Mesendoderm (in vitro differentiated cells): Measurements from ENCODE around the gene PATZ1.
"Not testable (repeated sequence)": the region's sequence is repeated elsewhere in the genome, so short reads cannot be mapped to it uniquely, and the experiment has no call there.

Experiments
- DNase-seq: peaks from one replicate; pipeline ENCODE4 v3.0.0; 2013
- H2AK5ac ChIP-seq: 2 replicates; pipeline ENCODE4 v1.6.1; 2013; ENCODE audit warnings: low read length, inconsistent platforms
- H2BK120ac ChIP-seq: 2 replicates; pipeline ENCODE4 v1.6.1; 2013; ENCODE audit warnings: low read depth, mild to moderate bottlenecking, low read length, moderate library complexity, mixed read lengths
- H2BK15ac ChIP-seq: replicated peaks from 2 replicates; pipeline ENCODE4 v1.6.1; 2013; ENCODE audit warnings: low read depth, mild to moderate bottlenecking, moderate library complexity
- H2BK5ac ChIP-seq: 2 replicates; pipeline ENCODE4 v1.6.1; 2013; ENCODE audit warnings: low read length, inconsistent platforms
- H3K18ac ChIP-seq: 2 replicates; pipeline ENCODE4 v1.6.1; 2013; ENCODE audit warnings: mild to moderate bottlenecking, low read length, mixed read lengths
- H3K23ac ChIP-seq: one replicate; pipeline ENCODE4 v1.6.1; 2013; ENCODE audit warnings: low read length
- H3K27ac ChIP-seq: 2 replicates; pipeline ENCODE4 v1.5.1; 2013; ENCODE audit warnings: low read depth, mild to moderate bottlenecking, inconsistent platforms, low read length, moderate library complexity
- H3K27me3 ChIP-seq: 2 replicates; pipeline ENCODE4 v1.6.1; 2013; ENCODE audit warnings: low read length, control low read depth, mild to moderate bottlenecking, inconsistent platforms; ENCODE audit not compliant: insufficient read depth, poor library complexity
- H3K36me3 ChIP-seq: 2 replicates; pipeline ENCODE4 v1.6.1; 2013; ENCODE audit warnings: low read length, inconsistent platforms; ENCODE audit not compliant: control insufficient read depth, insufficient read depth
- H3K4ac ChIP-seq: one replicate; pipeline ENCODE4 v1.6.1; 2013; ENCODE audit warnings: low read depth, mild to moderate bottlenecking, low read length, moderate library complexity
- H3K4me1 ChIP-seq: 2 replicates; pipeline ENCODE4 v1.6.1; 2013; ENCODE audit warnings: low read depth, low read length, inconsistent platforms; ENCODE audit not compliant: control insufficient read depth
- H3K4me2 ChIP-seq: 2 replicates; pipeline ENCODE4 v1.6.1; 2013; ENCODE audit warnings: low read length
- H3K4me3 ChIP-seq: 2 replicates; pipeline ENCODE4 v1.5.1; 2013; ENCODE audit warnings: mild to moderate bottlenecking, low read length
- H3K56ac ChIP-seq: one replicate; pipeline ENCODE4 v1.6.1; 2013; ENCODE audit warnings: low read length
- H3K79me1 ChIP-seq: 2 replicates; pipeline ENCODE4 v1.6.1; 2013; ENCODE audit warnings: low read length, inconsistent platforms
- H3K79me2 ChIP-seq: 2 replicates; pipeline ENCODE4 v1.6.1; 2013; ENCODE audit warnings: mild to moderate bottlenecking, low read length; ENCODE audit not compliant: control insufficient read depth, insufficient read depth
- H3K9ac ChIP-seq: 2 replicates; pipeline ENCODE4 v1.6.1; 2013; ENCODE audit warnings: low read length, inconsistent platforms
- H4K5ac ChIP-seq: one replicate; pipeline ENCODE4 v1.6.1; 2013; ENCODE audit warnings: low read length
- H4K8ac ChIP-seq: one replicate; pipeline ENCODE4 v1.6.1; 2013; ENCODE audit warnings: low read depth, mild to moderate bottlenecking, control low read depth, low read length, moderate library complexity
- WGBS: extraction: QIAGEN DNeasy Blood & Tissue Kit; methylation state at CpG from one replicate; pipeline ENCODE4 v1.1.7; 2013; ENCODE audit warnings: low lambda C conversion rate, missing lambda C conversion rate; ENCODE audit not compliant: insufficient coverage; ENCODE audit errors: extremely low coverage; 5-methylcytosine and 5-hydroxymethylcytosine counted together

PATZ1 gene

DNA sequence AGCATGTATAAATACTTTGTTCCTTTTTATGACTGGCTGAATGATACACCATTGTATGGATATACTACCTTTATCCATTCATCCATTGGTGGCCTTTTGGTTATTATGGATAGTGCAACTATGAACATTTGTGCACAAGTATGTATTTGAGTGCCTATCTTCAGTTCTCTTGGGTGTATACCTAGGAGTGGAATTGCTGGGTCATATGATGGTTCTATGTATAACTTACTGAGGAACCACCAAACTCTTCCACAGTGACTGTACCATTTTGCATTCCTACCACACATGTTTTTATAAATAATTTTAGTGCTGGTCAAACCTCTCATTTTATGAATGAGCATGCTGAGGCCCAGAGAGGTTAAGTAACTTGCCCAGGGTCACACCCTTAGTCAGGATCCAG lies 3.8 kb upstream of the PATZ1 start:
- H3K23ac ChIP-seq = no peak overlapping the region
- H2BK5ac ChIP-seq = no peak overlapping the region
- peaks cover 9% of the 10 kb centered on the region for H3K79me2 ChIP-seq
- H3K4me3 ChIP-seq = no peak overlapping the region
- no peak overlapping the region for H2BK15ac ChIP-seq
- no peak overlapping the region for H4K8ac ChIP-seq
- H2AK5ac ChIP-seq = no peak overlapping the region
- no peaks in the 10 kb centered on the region for H3K27me3 ChIP-seq
- no peak overlapping the region for H3K27ac ChIP-seq
- no peak overlapping the region for H3K18ac ChIP-seq
- peaks cover 3% of the 10 kb centered on the region for H3K79me1 ChIP-seq
- no peak overlapping the region for H3K9ac ChIP-seq
- no peaks in the 10 kb centered on the region for H3K36me3 ChIP-seq
- H3K4me1 ChIP-seq = peaks cover 2% of the 10 kb centered on the region
- no peak overlapping the region for H3K4ac ChIP-seq
- no peak for DNase-seq
- no peak overlapping the region for H3K56ac ChIP-seq
- H2BK120ac ChIP-seq = no peak overlapping the region
- no peak overlapping the region for H4K5ac ChIP-seq
- no peak overlapping the region for H3K4me2 ChIP-seq

DNA sequence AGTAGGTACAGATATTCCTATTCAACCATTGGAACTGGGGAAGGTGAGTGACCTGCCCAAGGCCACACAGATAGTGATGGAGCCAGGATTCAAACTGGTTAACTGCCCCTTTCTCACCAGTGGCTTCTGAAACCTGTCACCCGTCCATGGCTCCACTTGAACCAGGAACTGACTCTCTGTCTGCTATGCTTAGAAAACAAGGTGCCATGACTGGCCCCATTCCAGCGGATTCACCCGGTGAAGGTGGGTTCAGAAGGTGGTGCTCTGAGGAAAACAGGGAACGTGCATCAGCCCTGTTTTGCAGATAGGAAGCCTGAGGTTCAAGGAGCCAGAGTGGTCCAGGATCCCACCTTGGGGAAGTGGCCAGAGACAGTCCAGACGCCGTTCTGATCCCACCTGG lies 2.6 kb upstream of the PATZ1 start:
- Histone ChIP-seq H3K4me1 (peaks cover 8% of the 10 kb centered on the region), H3K4me3 (no peak overlapping the region), H2BK5ac (no peak overlapping the region), H3K4ac (no peak overlapping the region), H3K4me2 (no peak overlapping the region), H3K9ac (no peak overlapping the region), H3K18ac (no peak overlapping the region), H3K23ac (no peak overlapping the region), H3K36me3 (no peaks in the 10 kb centered on the region), H3K56ac (peak overlapping the region; percentile 9), H3K79me2 (peaks cover 21% of the 10 kb centered on the region), H2BK120ac (no peak overlapping the region), H3K27ac (no peak overlapping the region), H2AK5ac (no peak overlapping the region), H4K8ac (no peak overlapping the region), H3K27me3 (no peaks in the 10 kb centered on the region), H4K5ac (no peak overlapping the region), H2BK15ac (no peak overlapping the region), H3K79me1 (peaks cover 8% of the 10 kb centered on the region)
- DNase-seq = no peak
- no CpG with 5 or more reads among the region's 6 CpGs for WGBS

DNA sequence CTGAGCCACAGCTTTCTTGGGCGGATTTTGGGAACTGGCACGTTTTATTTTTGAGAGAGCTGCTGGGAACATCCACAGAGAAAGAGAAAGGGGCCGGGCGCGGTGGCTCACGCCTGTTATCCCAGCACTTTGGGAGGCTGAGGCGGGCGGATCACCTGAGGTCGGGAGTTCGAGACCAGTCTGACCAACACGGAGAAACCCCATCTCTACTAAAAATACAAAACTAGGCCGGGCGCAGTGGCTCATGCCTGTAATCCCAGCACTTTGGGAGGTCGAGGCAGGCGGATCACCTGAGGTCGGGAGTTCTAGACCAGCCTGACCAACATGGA lies 1.8 kb upstream of the PATZ1 start:
- peak overlapping the region; percentile 84 for H3K27ac ChIP-seq
- not testable (repeated sequence) for H3K27me3 ChIP-seq, DNase-seq, H4K8ac ChIP-seq, H3K79me1 ChIP-seq, H3K4me1 ChIP-seq, H3K36me3 ChIP-seq, H2BK120ac ChIP-seq, H2BK15ac ChIP-seq
- peak overlapping the region; percentile 54 for H4K5ac ChIP-seq
- H2BK5ac ChIP-seq = peak overlapping the region; percentile 63
- peak overlapping the region; percentile 68 for H3K4me3 ChIP-seq
- peak overlapping the region; percentile 38 for H3K4ac ChIP-seq
- peak overlapping the region; percentile 84 for H3K18ac ChIP-seq
- H3K4me2 ChIP-seq = peak overlapping the region; percentile 96
- peak overlapping the region; percentile 97 for H3K23ac ChIP-seq
- peak overlapping the region; percentile 92 for H2AK5ac ChIP-seq
- H3K56ac ChIP-seq = peak overlapping the region; percentile 86
- peaks cover 29% of the 10 kb centered on the region for H3K79me2 ChIP-seq
- WGBS = no CpG with 5 or more reads among the region's 16 CpGs
- H3K9ac ChIP-seq = peak overlapping the region; percentile 82

DNA sequence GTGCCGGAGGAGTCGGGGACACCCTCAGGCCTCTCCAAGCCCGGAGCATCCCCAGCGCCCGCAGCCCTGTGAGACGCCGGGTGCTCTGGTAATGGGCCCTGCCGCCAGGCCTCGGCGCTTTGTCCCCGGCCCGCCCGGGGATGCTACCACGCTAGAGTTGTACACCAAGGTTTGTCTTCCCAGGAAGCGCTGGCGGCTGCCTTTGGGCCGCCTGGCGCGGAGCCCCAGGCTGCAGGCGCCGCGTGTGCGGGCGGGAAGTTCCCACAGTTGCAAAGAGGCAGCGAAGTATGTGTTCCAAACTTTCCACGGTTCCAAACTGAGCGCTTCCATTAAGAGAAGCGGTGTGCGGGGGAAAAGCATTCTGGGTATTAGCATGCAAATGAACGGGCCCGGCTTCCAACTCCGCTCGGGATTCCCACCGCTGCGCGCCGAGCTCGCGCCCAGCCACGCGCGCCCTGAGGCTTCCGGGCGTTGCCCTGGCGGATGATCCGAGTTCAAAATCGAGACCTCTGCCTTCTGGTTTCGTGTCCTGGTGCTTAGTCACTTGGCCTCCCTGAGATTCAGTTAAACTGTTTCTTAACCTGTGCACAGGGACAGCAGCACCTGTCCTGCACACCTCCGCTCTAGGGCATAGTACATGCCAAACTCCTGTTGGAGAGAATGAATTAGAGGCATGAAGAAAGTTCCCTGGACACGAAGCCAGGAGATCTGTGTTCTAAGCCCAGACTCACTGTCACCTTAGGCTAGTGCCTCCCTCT lies 1.3 kb upstream of the PATZ1 start:
- H2BK5ac ChIP-seq = peak overlapping the region; percentile 63
- H3K27ac ChIP-seq = peak overlapping the region; percentile 84
- H4K5ac ChIP-seq = peak overlapping the region; percentile 54
- no peaks in the 10 kb centered on the region for H3K27me3 ChIP-seq
- H3K9ac ChIP-seq = peak overlapping the region; percentile 82
- peak overlapping the region; percentile 84 for H3K18ac ChIP-seq
- no peak overlapping the region for H2BK15ac ChIP-seq
- peak overlapping the region; percentile 86 for H3K56ac ChIP-seq
- H3K4me3 ChIP-seq = peak overlapping the region; percentile 68
- peak; percentile 85 for DNase-seq
- H2AK5ac ChIP-seq = peak overlapping the region; percentile 92
- peaks cover 34% of the 10 kb centered on the region for H3K79me2 ChIP-seq
- peak overlapping the region; percentile 83 for H4K8ac ChIP-seq
- peak overlapping the region; percentile 64 for H2BK120ac ChIP-seq
- peaks cover 10% of the 10 kb centered on the region for H3K4me1 ChIP-seq
- peak overlapping the region; percentile 96 for H3K4me2 ChIP-seq
- H3K36me3 ChIP-seq = no peaks in the 10 kb centered on the region
- H3K79me1 ChIP-seq = peaks cover 8% of the 10 kb centered on the region
- peak overlapping the region; percentile 98 for H3K4ac ChIP-seq
- no CpG with 5 or more reads among the region's 50 CpGs for WGBS
- peak overlapping the region; percentile 97 for H3K23ac ChIP-seq

DNA sequence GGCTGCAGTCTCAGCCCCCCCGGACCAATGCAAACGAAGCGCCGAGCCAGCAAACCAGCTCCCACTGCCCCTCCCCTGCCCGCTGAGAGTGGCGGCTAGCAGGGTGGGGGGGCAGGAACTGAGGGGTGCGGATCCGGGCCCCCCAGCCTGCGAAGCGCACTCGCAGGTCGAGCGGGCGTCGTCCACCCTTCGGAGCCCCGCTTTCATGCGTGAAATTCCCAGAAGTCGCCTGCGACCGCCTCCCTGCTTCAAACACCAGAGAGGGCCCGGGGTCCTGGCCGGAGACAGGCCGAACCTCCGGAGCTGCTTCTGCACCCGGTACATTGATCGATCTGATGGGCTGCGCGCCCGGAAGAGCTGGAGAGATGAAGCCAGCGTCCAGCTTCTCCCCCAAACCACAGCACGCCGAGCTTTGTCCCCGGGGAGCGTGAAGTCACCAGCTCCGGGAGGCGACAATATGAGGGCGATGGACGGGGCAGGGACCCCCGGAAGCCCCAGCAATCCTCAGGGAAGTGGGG lies 646 bp upstream of the PATZ1 start:
- peak overlapping the region; percentile 82 for H3K9ac ChIP-seq
- peak overlapping the region; percentile 86 for H3K56ac ChIP-seq
- H3K4me1 ChIP-seq = peaks cover 10% of the 10 kb centered on the region
- H3K4me2 ChIP-seq = peak overlapping the region; percentile 96
- peak overlapping the region; percentile 84 for H3K27ac ChIP-seq
- H2BK15ac ChIP-seq = no peak overlapping the region
- H4K5ac ChIP-seq = no peak overlapping the region
- H4K8ac ChIP-seq = peak overlapping the region; percentile 83
- peaks cover 8% of the 10 kb centered on the region for H3K79me1 ChIP-seq
- H2AK5ac ChIP-seq = no peak overlapping the region
- peak; percentile 84 for DNase-seq
- H3K4ac ChIP-seq = peak overlapping the region; percentile 98
- H3K79me2 ChIP-seq = peaks cover 41% of the 10 kb centered on the region
- peak overlapping the region; percentile 84 for H3K18ac ChIP-seq
- H3K4me3 ChIP-seq = peak overlapping the region; percentile 68
- no peaks in the 10 kb centered on the region for H3K27me3 ChIP-seq
- H2BK5ac ChIP-seq = peak overlapping the region; percentile 21
- no CpG with 5 or more reads among the region's 40 CpGs for WGBS
- no peaks in the 10 kb centered on the region for H3K36me3 ChIP-seq
- H2BK120ac ChIP-seq = peak overlapping the region; percentile 64
- H3K23ac ChIP-seq = no peak overlapping the region
